Measurements from ENCODE around the gene BTG4.

BTG4 gene

DNA sequence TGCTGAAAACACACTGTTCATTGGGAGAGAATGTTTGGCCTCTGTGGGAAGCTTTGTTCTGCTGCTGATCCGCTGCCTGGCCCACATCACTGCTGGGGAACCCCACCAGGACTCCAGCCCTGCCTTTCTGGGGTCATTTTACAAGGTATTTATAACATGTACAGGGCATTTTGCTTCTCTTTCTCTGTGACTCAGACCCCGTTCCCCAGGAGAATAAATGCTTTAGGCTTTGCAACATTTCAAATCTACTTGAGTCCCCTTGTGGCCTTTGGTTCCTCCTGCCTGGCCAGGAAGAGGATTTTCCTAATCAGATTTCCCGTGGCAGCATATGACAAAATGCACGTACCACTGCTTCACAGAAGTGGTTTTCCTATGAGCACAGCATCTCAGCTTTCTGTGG lies 43.0 kb downstream of the BTG4 start:
- Mint-ChIP-seq H3K9me3 (peaks cover 4% of the 10 kb centered on the region), H3K4me1 (no peaks in the 10 kb centered on the region), H3K36me3 (ENCODE audit: low read depth) (no peaks in the 10 kb centered on the region), H3K4me3 (no peak overlapping the region), H3K27ac (no peak overlapping the region), H3K27me3 (ENCODE audit: low read depth) (peaks cover 36% of the 10 kb centered on the region)
- TF ChIP-seq, protein P1, sequence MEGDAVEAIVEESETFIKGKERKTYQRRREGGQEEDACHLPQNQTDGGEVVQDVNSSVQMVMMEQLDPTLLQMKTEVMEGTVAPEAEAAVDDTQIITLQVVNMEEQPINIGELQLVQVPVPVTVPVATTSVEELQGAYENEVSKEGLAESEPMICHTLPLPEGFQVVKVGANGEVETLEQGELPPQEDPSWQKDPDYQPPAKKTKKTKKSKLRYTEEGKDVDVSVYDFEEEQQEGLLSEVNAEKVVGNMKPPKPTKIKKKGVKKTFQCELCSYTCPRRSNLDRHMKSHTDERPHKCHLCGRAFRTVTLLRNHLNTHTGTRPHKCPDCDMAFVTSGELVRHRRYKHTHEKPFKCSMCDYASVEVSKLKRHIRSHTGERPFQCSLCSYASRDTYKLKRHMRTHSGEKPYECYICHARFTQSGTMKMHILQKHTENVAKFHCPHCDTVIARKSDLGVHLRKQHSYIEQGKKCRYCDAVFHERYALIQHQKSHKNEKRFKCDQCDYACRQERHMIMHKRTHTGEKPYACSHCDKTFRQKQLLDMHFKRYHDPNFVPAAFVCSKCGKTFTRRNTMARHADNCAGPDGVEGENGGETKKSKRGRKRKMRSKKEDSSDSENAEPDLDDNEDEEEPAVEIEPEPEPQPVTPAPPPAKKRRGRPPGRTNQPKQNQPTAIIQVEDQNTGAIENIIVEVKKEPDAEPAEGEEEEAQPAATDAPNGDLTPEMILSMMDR (IDR thresholded peaks at IDR 0.05; ENCODE audit: unreplicated experiment in 3 of 3), result no peak

DNA sequence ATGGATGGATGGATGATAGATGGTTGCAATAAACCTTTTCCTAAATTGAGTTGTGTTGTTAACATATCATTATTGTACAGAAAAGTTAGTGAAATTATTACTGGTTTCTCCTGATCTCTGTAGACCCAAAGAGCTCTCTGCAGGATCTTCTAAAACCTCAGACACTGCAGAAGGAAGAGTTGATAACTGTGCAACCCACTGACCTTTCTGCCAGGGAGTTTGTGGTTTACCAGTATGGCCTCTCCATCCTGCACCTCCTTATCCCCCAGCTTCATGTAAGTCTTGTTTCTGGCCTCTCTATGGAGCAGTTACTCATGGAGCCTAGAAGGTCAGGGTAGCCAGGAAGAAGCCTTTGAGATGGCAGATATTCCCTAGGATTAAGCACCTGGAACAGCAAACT lies 45.6 kb downstream of the BTG4 start:
- Mint-ChIP-seq H3K4me3 (no peak overlapping the region), H3K27ac (no peak overlapping the region), H3K4me1 (no peaks in the 10 kb centered on the region), H3K36me3 (ENCODE audit: low read depth) (no peaks in the 10 kb centered on the region), H3K27me3 (ENCODE audit: low read depth) (peaks cover 53% of the 10 kb centered on the region), H3K9me3 (no peaks in the 10 kb centered on the region)
- TF ChIP-seq, protein P1 (IDR thresholded peaks at IDR 0.05; ENCODE audit: unreplicated experiment in 3 of 3), result no peak

DNA sequence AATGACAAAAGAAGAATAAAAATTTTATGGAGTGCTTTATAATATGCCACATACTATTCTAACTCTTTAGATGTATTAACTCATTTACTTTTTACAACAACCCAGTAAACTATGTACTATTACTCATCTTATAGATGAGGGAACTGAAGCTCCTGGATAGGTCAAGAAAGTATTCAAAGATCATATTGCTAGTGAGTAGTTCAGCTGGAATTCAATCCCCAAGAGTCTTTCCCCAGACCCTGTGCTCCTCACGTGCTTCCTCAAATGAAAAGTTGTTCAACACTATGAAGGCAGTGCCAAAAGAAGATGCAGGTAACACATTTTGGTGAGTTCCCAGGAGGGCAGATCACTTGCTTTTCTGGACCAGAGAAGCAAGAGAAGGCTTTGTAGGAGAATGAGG lies 46.8 kb downstream of the BTG4 start:
- Mint-ChIP-seq H3K27me3 (ENCODE audit: low read depth) (peaks cover 64% of the 10 kb centered on the region), H3K36me3 (ENCODE audit: low read depth) (no peaks in the 10 kb centered on the region), H3K9me3 (no peaks in the 10 kb centered on the region), H3K4me1 (peaks cover 10% of the 10 kb centered on the region), H3K27ac (no peak overlapping the region), H3K4me3 (no peak overlapping the region)
- TF ChIP-seq, protein P1 (IDR thresholded peaks at IDR 0.05; ENCODE audit: unreplicated experiment in 3 of 3), result no peak

DNA sequence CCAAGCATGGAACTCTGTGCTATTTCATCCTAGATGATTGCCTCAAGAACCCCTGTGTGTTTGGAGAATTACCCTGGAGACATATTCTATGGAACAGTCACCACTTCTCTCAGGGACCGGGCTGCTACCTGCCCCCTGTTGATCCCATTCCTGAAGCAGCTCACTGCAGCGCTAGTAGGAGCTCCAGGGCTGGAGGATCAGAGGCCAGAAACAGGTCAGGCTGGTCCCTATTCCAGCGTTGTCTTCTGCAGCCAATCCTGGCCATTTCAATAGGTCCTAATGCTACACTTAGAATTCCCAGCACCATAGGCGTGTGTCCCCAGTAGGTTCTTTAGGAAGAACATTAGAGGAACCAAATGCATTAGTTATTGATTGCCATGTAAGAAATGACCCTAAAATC lies 48.9 kb downstream of the BTG4 start:
- Mint-ChIP-seq H3K27ac (no peak overlapping the region), H3K27me3 (ENCODE audit: low read depth) (peaks cover 64% of the 10 kb centered on the region), H3K4me1 (peaks cover 13% of the 10 kb centered on the region), H3K36me3 (ENCODE audit: low read depth) (no peaks in the 10 kb centered on the region), H3K9me3 (no peaks in the 10 kb centered on the region), H3K4me3 (no peak overlapping the region)
- TF ChIP-seq, protein P1 (IDR thresholded peaks at IDR 0.05; ENCODE audit: unreplicated experiment in 3 of 3), result no peak

DNA sequence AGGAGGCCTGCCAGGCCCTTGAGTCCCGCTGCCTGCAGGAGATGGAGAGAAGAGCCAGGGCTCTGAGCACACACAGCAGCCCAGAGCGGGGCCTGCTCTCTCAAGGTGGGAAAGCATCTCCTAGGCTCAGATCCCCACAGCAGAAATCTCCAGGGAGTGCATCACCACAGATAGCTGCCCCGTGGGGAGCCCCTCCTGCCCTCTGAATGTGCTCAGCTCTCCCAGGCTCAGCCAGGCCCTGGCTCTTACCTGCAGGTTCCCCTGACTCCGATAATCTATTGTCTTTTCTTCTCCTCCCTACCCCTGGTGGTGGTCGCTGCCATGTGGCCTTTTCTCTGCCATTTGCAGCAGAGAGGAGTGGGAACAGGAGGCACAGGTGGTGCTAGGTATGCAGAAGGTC lies 49.9 kb downstream of the BTG4 start:
- H3K4me1 Mint-ChIP-seq, result peaks cover 13% of the 10 kb centered on the region
- no peak overlapping the region for H3K4me3 Mint-ChIP-seq
- TF ChIP-seq, protein P1 (IDR thresholded peaks at IDR 0.05; ENCODE audit: unreplicated experiment in 3 of 3), result no peak
- no peaks in the 10 kb centered on the region for H3K36me3 Mint-ChIP-seq (ENCODE audit: low read depth)
- no peaks in the 10 kb centered on the region for H3K9me3 Mint-ChIP-seq
- peaks cover 73% of the 10 kb centered on the region for H3K27me3 Mint-ChIP-seq (ENCODE audit: low read depth)
- H3K27ac Mint-ChIP-seq, result no peak overlapping the region

DNA sequence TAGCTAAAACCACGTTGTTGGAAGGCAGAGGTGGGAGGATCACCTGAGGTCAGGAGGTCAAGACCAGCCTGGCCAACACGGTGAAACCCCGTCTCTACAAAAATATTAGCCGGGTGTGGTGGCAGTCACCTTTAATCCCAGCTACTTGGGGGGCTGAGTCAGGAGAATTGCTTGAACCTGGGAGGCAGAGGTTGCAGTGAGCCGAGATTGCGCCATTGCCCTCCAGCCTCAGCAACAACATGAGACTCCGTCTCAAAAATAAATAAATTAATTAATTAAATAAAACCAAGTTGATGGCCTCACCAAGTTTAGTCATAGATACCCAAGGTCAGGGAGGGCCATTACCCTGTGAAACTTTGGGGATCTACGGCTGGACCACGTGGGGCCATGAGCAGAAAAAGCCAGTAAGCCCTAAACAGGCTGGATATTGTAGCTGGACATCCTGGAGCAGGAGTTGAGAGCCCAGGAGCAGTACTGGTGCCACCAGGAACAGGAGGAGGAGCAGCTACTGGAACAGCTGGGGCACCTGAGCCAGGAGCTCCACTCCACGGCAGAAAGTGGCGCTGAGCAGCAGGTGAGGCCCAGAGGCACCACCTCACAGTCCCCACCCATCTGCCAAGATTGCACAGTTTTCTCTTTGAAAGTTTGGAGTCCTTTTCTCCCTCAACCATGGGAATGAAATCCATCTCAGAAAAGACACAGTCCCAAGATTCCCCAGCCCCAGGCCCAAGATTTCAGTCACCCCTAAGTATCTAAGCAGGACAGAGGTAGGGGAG lies 50.5 kb downstream of the BTG4 start:
- Mint-ChIP-seq H3K27me3 (ENCODE audit: low read depth) (peaks cover 75% of the 10 kb centered on the region), H3K27ac (peak overlapping the region in 1 of 3 experiments; percentile 18), H3K36me3 (ENCODE audit: low read depth) (no peaks in the 10 kb centered on the region), H3K9me3 (no peaks in the 10 kb centered on the region), H3K4me3 (no peak overlapping the region), H3K4me1 (peaks cover 13% of the 10 kb centered on the region)
- TF ChIP-seq, protein P1 (IDR thresholded peaks at IDR 0.05; ENCODE audit: unreplicated experiment in 3 of 3), result no peak

Measured in nephron (organoid).